DOHH2 (cell line): Measurements from ENCODE around the gene TBCD.

Source experiments
- EZH2phosphoT487 ChIP-seq: fragments of 200-600 bp; sonication (generic); IDR thresholded peaks from 2 replicates; pipeline ENCODE4 v1.6.1; 2017; ENCODE audit warnings: borderline replicate concordance, mild to moderate bottlenecking, antibody characterized with exemption, low read length, moderate library complexity, mixed read lengths
- TF ChIP-seq, protein P1 (sequence below): fragments of 200-600 bp; sonication (generic); IDR thresholded peaks from one replicate; pipeline ENCODE4 v1.5.1; 2014; ENCODE audit warnings: antibody characterized with exemption, mild to moderate bottlenecking, low read depth, low read length; ENCODE audit not compliant: poor library complexity, severe bottlenecking

- TF ChIP-seq EZH2phosphoT487, result no peak
- TF ChIP-seq, protein P1, sequence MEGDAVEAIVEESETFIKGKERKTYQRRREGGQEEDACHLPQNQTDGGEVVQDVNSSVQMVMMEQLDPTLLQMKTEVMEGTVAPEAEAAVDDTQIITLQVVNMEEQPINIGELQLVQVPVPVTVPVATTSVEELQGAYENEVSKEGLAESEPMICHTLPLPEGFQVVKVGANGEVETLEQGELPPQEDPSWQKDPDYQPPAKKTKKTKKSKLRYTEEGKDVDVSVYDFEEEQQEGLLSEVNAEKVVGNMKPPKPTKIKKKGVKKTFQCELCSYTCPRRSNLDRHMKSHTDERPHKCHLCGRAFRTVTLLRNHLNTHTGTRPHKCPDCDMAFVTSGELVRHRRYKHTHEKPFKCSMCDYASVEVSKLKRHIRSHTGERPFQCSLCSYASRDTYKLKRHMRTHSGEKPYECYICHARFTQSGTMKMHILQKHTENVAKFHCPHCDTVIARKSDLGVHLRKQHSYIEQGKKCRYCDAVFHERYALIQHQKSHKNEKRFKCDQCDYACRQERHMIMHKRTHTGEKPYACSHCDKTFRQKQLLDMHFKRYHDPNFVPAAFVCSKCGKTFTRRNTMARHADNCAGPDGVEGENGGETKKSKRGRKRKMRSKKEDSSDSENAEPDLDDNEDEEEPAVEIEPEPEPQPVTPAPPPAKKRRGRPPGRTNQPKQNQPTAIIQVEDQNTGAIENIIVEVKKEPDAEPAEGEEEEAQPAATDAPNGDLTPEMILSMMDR, result no peak
Observed at GRCh38 chr17:82722341-82723013, 29.4 kb upstream of the TBCD start.
